ENCODE data around the gene SPATA2L. TPM values are rescaled to one million over a fixed set of nuclear protein-coding genes. Genes with fewer than 3 reads are reported as not detected.
A peak's percentile ranks its signal among the peaks of the same experiment; 100 is the strongest.
"Not testable (repeated sequence)": the region's sequence is repeated elsewhere in the genome, so short reads cannot be mapped to it uniquely, and the experiment has no call there.

SPATA2L gene
- polyA plus RNA-seq, 12 donors, result 1.2 to 3.3 (median 1.7) TPM; not detected in 2

- no peak for DNase-seq
Measured at GRCh38 chr16:89709166-89709565, 7.7 kb upstream of the SPATA2L start.

GRCh38 chr16:89708481-89708931 is 7.0 kb upstream of the SPATA2L start:
- no peak for DNase-seq

- no peak for DNase-seq
Measured at GRCh38 chr16:89707695-89708094, 6.2 kb upstream of the SPATA2L start.

- DNase-seq, result no peak
Measured at GRCh38 chr16:89706518-89707260, 5.2 kb upstream of the SPATA2L start.

GRCh38 chr16:89705006-89705405 is 3.5 kb upstream of the SPATA2L start:
- DNase-seq, result no peak

GRCh38 chr16:89704281-89704680 is 2.8 kb upstream of the SPATA2L start:
- DNase-seq, result no peak

- no peak for DNase-seq
Measured at GRCh38 chr16:89700649-89701424, 668 bp downstream of the SPATA2L start.

GRCh38 chr16:89700100-89700648 is 1.3 kb downstream of the SPATA2L start:
- DNase-seq, result peak; percentile 89

GRCh38 chr16:89699629-89700099 is 1.8 kb downstream of the SPATA2L start:
- not testable (repeated sequence) for DNase-seq

GRCh38 chr16:89698717-89699116 is 2.8 kb downstream of the SPATA2L start:
- not testable (repeated sequence) for DNase-seq

- DNase-seq, result no peak
Measured at GRCh38 chr16:89697616-89698331, 3.7 kb downstream of the SPATA2L start.

GRCh38 chr16:89697161-89697615 is 4.3 kb downstream of the SPATA2L start:
- DNase-seq, result no peak

GRCh38 chr16:89696670-89697128 is 4.8 kb downstream of the SPATA2L start:
- no peak for DNase-seq

GRCh38 chr16:89695875-89696669 is 5.4 kb downstream of the SPATA2L start:
- DNase-seq, result no peak

GRCh38 chr16:89695086-89695874 is 6.2 kb downstream of the SPATA2L start:
- DNase-seq, result no peak

- not testable (repeated sequence) for DNase-seq
Measured at GRCh38 chr16:89694784-89695085, 6.8 kb downstream of the SPATA2L start.

- DNase-seq, result no peak
Measured at GRCh38 chr16:89693931-89694783, 7.3 kb downstream of the SPATA2L start.

- no peak for DNase-seq
Measured at GRCh38 chr16:89693289-89693731, 8.2 kb downstream of the SPATA2L start.

- no peak for DNase-seq
Measured at GRCh38 chr16:89691986-89692569, 9.4 kb downstream of the SPATA2L start.
